GM18858 (cell line): ENCODE data around the gene FSTL4.
A peak's percentile ranks its signal among the peaks of the same experiment; 100 is the strongest.

Experiments
- ATAC-seq: cut with Tn5 transposase; IDR thresholded peaks from one replicate; pipeline ENCODE4 v1.9.1; 2021; ENCODE audit not compliant: unreplicated experiment

The FSTL4 gene

DNA sequence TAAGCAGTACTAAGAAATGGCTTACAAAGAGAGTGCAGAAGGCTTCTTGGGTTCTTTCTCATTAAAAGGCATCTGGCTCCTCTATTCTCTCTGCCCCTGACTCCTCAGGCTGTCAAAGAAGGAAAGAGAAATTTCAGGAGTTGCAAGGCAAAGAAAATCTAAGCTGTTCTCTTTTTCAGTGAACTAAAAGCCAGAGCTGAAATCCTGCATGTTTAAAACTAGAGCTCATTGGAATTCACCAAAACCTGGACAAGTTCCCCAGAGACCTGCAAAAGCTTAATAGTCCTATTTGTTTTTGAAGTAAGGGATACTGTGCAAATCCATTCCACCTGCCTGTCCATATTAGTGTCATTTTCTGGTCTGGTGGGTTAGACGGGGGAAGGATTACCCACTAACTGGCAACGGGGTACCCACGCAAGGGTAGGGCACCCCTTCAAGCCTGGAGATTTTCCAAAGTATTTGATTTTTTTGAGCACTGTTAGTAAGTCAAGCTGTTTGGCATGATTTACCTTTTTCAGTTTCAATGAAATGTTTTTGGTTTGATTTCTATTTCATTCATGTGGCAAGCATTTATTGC lies 179.3 kb downstream of the FSTL4 start:
- no peak for ATAC-seq

DNA sequence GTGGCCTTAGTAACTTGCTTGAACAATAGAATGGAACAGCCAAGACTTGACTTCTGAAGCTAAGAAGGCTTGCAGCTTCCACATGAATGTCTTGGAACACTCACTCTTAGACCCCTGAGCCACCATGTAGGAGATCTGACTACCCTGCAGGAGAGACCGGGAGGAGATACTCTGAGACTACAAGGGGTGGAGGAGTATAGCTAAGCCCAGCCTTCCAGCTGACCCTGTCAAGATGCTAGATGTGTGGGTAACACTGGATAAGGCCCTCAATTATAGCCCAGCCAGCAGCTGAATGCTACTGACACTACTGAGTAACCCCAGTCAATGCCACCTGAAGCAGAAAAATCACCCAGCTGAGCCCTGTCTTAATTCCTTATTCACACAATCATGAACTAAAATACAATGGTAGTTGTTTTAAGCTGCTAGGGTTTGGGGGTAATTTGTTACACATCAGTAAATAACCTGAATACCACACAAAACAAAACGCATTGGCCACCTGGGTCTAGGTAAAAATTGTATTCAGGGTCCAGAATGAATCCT lies 180.9 kb downstream of the FSTL4 start:
- no peak for ATAC-seq

DNA sequence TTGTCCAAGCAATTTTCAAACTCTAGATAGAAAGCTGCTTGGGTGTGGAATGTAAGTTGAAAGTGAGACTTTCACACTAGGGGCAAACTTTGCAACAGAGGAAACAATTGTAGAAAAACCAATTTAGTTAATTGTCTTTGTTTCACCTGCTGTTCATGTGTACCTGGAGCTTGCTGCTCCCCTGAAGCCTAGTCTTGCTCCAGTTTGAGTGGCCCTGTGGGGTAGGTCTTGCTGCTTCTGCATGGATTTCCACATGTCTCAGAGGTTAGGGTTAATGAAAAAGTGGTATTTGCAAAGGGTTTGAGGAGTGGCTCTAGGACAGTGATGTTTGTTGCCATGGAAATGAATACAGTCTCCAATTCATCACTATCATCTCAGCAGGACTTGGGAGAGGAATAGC lies 182.2 kb downstream of the FSTL4 start:
- no peak for ATAC-seq

DNA sequence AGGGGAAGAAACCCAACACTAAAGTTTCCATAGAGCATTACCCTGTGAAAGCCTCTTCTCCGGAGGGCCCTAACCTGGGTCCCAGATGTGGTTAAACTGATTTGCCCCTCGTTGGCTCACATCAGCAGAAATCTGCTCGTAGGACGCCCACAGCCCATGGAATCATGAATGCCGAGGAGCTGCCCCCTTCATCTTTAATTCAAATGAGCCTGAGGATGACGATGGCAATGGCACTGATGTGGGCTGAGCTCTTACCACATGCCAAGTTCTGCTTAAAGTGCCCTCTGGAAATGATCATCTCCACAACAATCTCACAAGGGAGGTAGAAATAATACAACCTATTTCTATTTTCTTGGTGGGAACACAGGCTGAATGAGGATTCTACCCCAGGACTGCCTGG lies 183.3 kb downstream of the FSTL4 start:
- no peak for ATAC-seq

GRCh38 chr5:133428072-133428660 lies 184.2 kb downstream of the FSTL4 start:
- no peak for ATAC-seq

DNA sequence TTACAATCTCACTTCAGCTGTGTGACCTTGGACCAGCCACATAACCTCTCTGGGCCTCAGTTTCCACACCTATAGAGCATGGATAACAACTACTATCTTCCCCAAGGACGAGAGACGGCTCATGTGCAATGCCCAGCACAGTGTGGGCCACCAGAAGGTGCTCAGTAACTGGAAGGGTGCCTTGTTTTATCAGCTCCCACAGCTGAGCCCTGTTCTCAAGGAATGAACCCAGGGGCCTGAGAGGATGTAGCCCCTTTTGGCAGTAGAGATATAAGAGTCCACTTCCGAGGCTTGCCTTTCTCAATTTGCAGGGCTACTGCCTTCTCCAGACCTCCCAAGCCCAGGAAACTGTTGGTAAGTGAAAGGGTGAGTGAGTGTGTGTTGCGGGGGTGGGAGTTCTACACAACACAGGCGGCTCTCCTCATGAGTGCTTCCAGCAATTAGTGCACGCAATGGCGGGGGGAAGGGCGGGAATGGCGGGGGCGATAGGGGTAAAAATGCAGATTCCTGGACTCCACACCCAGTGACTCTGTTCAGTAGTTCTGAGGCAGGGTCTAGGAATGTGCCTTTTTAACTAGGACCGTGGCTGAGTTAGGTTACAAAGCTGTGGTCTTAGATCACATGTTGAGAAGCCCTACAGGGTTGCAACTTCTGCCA lies 185.1 kb downstream of the FSTL4 start:
- no peak for ATAC-seq

- ATAC-seq: no peak
Measured at GRCh38 chr5:133426264-133426663, 186.1 kb downstream of the FSTL4 start.

DNA sequence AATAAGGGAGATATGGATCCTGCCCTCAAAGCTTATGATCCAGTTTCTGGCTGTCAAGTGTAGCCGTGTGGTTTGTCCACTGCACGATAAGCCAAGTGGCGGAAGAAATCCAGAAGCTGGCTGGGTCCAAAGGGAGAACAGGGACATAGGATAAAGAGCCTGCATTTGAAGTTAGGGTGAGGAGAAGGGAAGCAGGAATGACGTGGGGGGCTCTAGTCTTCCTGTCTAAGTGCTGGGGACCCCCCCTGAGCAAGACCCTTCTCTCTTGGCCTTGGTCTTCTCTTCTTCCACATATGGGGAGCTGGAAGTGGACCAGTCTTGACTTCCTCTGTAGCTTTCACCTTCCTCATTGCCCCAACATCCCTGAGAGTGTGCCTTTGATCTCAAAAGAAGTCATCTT lies 186.6 kb downstream of the FSTL4 start:
- no peak for ATAC-seq

- ATAC-seq: no peak
Measured at GRCh38 chr5:133425222-133425621, 187.1 kb downstream of the FSTL4 start.

- ATAC-seq: peak; percentile 60
Measured at GRCh38 chr5:133423618-133424282, 188.6 kb downstream of the FSTL4 start.

- no peak for ATAC-seq
Measured at GRCh38 chr5:133423011-133423617, 189.2 kb downstream of the FSTL4 start.

- ATAC-seq: no peak
Measured at GRCh38 chr5:133421806-133422205, 190.5 kb downstream of the FSTL4 start.

GRCh38 chr5:133421394-133421793 lies 190.9 kb downstream of the FSTL4 start:
- no peak for ATAC-seq

DNA sequence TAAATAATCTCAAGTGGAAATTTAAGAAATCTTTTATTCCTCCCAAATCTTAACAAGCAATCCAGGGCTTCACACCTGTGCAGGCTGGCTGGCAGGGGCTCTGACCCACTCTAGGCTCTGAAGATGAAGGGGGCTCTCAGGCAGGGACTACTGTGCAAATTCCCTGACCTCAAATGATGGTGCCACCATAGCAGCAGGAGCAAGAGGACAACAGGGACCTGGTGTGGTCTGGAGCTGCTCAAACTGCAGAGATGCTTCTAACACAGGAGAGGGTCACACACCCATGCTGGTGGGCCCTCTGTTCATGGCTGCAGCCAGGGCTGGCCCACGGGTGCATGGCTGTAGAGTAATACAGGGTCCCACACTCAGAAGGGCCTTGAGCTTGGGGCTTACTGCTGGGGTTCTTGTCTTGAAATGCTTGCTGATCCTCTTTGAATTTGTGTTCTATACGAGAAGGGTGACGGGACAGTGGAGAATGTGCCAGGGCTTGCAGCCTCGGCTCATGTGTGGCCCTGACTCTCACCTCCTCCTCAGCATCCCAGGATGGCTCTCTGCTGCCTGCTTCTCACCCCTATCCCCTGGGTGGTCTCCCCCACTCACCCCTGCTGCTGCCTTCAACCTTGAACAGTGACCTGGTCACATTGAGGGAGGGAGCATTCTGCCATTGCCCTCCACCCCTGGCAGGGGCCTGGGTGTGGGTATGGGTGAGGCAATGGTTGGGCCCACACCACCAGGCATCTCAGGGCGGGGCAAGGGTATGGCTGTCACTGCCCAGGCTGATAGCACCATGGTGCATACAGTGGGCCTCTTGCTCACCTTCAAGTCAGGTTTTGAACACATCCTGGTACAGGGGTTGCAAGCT lies 191.7 kb downstream of the FSTL4 start:
- ATAC-seq: no peak

DNA sequence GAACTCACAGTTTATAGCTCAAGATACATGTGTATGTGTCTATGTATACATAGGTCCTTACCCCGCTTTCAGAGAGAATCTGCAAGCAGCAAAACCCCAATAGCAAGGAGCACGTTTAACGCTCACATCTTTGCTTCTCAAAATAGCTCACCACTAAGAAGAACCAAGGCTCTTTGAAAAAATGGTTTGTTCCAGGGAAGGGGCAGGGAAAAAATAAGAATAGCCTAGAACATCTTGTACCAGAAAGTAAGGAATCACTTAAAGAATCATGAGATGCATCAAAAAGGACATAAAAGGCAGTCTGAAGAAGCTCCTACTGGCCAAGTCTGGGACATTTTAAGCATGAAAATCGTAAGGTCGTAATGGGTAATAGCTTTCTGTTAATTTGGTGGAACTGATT lies 196.4 kb downstream of the FSTL4 start:
- no peak for ATAC-seq

GRCh38 chr5:133415506-133415905 lies 196.8 kb downstream of the FSTL4 start:
- no peak for ATAC-seq

DNA sequence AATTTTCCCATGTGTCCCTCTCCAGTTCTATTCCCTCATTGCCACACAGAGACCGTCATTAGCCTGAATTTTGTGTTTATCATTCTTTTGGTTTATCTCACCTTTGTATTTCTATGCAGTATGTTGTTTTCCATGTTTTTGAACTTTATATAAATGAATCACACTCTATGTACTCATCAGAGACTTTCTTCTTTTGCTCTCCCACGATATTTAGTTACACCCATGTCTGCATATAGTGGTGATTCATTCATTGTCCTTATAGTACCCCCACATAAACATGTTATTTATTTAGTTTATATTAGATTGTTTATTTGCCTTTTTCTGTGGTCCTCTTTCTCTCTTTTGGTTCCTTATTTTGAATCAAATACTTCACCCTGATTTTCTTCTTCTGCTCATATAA lies 199.7 kb downstream of the FSTL4 start:
- no peak for ATAC-seq

- ATAC-seq: no peak
Measured at GRCh38 chr5:133410335-133410828, 202.0 kb downstream of the FSTL4 start.

- no peak for ATAC-seq
Measured at GRCh38 chr5:133409210-133409674, 203.1 kb downstream of the FSTL4 start.

GRCh38 chr5:133408322-133408721 lies 204.0 kb downstream of the FSTL4 start:
- no peak for ATAC-seq
